ENCODE results near the gene KCNJ2.

DNA sequence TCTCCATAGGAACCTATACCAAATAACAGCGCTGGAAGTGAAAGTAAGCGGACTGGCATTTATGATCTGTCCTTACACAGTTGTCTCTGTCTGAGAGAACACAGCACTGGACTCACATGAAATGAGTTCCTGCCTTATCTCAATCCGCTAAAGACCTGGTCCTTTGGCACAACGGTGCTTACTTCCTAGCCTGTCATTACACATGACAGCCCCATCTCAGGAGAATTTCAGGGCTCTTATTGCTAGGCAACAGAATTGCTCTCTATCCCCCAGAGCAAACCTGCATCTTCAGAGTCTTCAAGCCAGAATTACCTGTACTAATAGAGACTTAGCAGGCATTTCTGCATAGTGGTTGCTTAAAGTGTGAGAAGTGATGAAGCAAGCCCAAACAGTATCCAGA lies 4.3 kb downstream of the KCNJ2 start:
- no peak for TF ChIP-seq EZH2phosphoT487 (IDR thresholded peaks at IDR 0.05; ENCODE audit: borderline replicate concordance)
- no peak for TF ChIP-seq CTCF (conservative IDR thresholded peaks at IDR 0.05; ENCODE audit: low read length)
